ENCODE data around the gene ADAMTS9. TPM values are rescaled to one million over a fixed set of nuclear protein-coding genes. Genes with fewer than 3 reads are reported as not detected.
A peak's percentile ranks its signal among the peaks of the same experiment; 100 is the strongest.

Gene ADAMTS9
- total RNA-seq, 2 donors from 2014 or later: 30.0 to 31.0 TPM

DNA sequence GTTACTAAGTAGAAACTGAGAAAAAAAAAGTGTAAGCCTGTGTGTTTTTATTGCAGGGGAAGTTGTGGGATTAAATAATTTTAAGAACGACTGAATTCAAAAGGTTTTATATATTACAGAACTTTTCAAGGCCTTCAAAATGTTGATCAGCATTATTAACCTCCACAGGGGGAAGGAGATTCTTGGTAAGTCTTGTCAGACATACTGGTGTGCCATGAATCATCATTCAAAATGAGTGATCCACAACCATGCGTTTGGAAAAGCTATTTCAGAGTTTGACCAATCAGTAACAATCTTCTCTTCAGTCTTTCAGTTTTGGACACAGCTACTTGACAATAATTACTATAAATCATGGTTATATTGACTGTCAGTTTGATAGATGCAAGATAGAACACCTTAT, 70.2 kb downstream of the ADAMTS9 start:
- no peak for DNase-seq (ENCODE audit: low spot score)
- no peaks in the 10 kb centered on the region for H3K27me3 ChIP-seq (replicated peaks; ENCODE audit: insufficient read depth)
- H3K27ac ChIP-seq: no peak overlapping the region
- intact Hi-C loops (cut with DNase I): no loop called here
- H3K9me3 ChIP-seq: no peaks in the 10 kb centered on the region
- no peaks in the 10 kb centered on the region for H3K36me3 ChIP-seq
- H3K4me3 ChIP-seq: no peak overlapping the region
- no peaks in the 10 kb centered on the region for H3K4me1 ChIP-seq (replicated peaks)
- TF ChIP-seq, protein P1, sequence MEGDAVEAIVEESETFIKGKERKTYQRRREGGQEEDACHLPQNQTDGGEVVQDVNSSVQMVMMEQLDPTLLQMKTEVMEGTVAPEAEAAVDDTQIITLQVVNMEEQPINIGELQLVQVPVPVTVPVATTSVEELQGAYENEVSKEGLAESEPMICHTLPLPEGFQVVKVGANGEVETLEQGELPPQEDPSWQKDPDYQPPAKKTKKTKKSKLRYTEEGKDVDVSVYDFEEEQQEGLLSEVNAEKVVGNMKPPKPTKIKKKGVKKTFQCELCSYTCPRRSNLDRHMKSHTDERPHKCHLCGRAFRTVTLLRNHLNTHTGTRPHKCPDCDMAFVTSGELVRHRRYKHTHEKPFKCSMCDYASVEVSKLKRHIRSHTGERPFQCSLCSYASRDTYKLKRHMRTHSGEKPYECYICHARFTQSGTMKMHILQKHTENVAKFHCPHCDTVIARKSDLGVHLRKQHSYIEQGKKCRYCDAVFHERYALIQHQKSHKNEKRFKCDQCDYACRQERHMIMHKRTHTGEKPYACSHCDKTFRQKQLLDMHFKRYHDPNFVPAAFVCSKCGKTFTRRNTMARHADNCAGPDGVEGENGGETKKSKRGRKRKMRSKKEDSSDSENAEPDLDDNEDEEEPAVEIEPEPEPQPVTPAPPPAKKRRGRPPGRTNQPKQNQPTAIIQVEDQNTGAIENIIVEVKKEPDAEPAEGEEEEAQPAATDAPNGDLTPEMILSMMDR (IDR thresholded peaks at IDR 0.05): no peak
- no peak for TF ChIP-seq POLR2AphosphoS5 (IDR thresholded peaks at IDR 0.05)
- 85% methylated on average over 2 of the region's 2 CpGs for WGBS

DNA sequence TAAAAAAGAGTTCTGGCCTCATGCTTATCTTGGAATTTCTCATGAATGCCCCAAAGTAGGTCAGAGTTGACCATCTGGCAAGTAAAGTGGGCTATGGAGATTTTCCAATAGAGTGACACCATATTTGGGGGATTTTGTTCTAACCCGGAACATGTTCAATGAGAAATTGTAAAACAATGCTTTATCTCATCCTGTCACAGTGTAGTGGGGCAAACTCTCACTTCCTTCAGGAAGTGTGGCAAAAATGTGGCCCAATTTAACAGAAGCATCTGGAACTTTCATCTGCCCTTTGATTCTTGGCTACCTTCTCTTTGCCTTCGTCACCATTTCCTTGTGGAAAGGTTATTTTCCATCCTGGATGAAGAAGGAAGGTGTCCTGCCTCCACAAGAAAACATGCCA, 70.8 kb downstream of the ADAMTS9 start:
- H3K4me3 ChIP-seq: no peak overlapping the region
- 78% methylated on average over 2 of the region's 2 CpGs for WGBS
- TF ChIP-seq POLR2A (IDR thresholded peaks at IDR 0.05) (no peak), POLR2AphosphoS5 (IDR thresholded peaks at IDR 0.05) (no peak)
- TF ChIP-seq, protein P1 (IDR thresholded peaks at IDR 0.05): no peak
- H3K27ac ChIP-seq: no peak overlapping the region
- H3K4me1 ChIP-seq (replicated peaks): no peaks in the 10 kb centered on the region
- no peaks in the 10 kb centered on the region for H3K36me3 ChIP-seq
- no peaks in the 10 kb centered on the region for H3K27me3 ChIP-seq (replicated peaks; ENCODE audit: insufficient read depth)
- intact Hi-C loops (cut with DNase I): no loop called here
- no peaks in the 10 kb centered on the region for H3K9me3 ChIP-seq
- DNase-seq (ENCODE audit: low spot score): no peak

GRCh38 chr3:64612916-64613526, 74.8 kb downstream of the ADAMTS9 start:
- H3K4me1 ChIP-seq (replicated peaks): no peaks in the 10 kb centered on the region
- no peaks in the 10 kb centered on the region for H3K36me3 ChIP-seq
- H3K9me3 ChIP-seq: no peaks in the 10 kb centered on the region
- H3K27me3 ChIP-seq (replicated peaks; ENCODE audit: insufficient read depth): no peaks in the 10 kb centered on the region
- H3K4me3 ChIP-seq: no peak overlapping the region
- H3K27ac ChIP-seq: peak overlapping the region; percentile 32 to 67
- no peak for DNase-seq (ENCODE audit: low spot score)
- intact Hi-C loops (cut with DNase I): loop anchor here (5.0 kb wide), 3 partner anchors 54 to 74 kb away; partner anchors contain the start of gene ADAMTS9
- 27% methylated on average over 11 of the region's 11 CpGs for WGBS
- no peak for TF ChIP-seq POLR2AphosphoS5 (IDR thresholded peaks at IDR 0.05)
- TF ChIP-seq, protein P1 (IDR thresholded peaks at IDR 0.05): no peak
- no peak for TF ChIP-seq POLR2A (IDR thresholded peaks at IDR 0.05)

DNA sequence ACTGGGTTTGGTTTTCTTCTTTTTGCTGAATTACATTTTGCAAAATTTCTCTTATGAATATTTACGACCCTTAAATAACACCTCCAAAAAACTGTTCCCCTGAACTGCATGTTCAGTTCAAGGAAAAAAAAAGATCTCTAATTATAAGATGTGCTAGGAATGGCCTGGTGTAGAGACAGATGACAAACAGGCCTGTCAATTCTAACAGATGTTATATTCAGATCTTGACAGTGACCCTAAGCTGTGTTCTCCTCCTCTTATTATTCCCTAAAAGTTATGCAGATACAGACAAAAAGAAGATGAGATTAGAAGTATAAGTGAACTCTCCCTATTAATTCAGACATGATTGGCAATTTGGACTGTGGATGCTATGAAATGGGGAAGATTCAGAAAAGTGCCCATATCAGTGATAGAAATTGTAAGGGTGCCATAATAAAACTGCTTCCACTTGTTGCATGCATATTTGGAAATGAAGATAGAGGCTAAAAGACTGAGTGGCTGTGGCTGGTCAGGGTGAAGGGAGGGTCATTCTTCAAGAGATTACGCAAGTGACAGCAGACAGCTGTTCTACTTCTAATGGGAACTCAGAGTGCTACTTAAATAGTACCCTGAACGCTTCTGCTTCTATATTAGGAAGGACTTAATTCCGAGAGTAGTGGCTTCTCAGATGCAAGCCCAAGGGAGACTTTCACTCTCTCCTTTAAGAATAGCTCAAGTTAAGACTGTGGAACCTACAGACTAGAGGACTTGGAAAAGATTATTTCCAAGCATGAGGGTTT, 75.5 kb downstream of the ADAMTS9 start:
- no peaks in the 10 kb centered on the region for H3K4me1 ChIP-seq (replicated peaks)
- H3K9me3 ChIP-seq: no peaks in the 10 kb centered on the region
- H3K27ac ChIP-seq: peak overlapping the region; percentile 32 to 67
- H3K4me3 ChIP-seq: no peak overlapping the region
- intact Hi-C loops (cut with DNase I): loop anchor here (5.0 kb wide), 3 partner anchors 55 to 75 kb away; partner anchors contain the start of gene ADAMTS9
- TF ChIP-seq POLR2A (IDR thresholded peaks at IDR 0.05) (no peak), POLR2AphosphoS5 (IDR thresholded peaks at IDR 0.05) (peak; percentile 71)
- WGBS: 55% methylated on average over 4 of the region's 4 CpGs
- H3K36me3 ChIP-seq: no peaks in the 10 kb centered on the region
- no peaks in the 10 kb centered on the region for H3K27me3 ChIP-seq (replicated peaks; ENCODE audit: insufficient read depth)
- no peak for DNase-seq (ENCODE audit: low spot score)

GRCh38 chr3:64608741-64609140, 79.1 kb downstream of the ADAMTS9 start:
- intact Hi-C loops (cut with DNase I): no loop called here
- no peak overlapping the region for H3K27ac ChIP-seq
- no peaks in the 10 kb centered on the region for H3K9me3 ChIP-seq
- no peaks in the 10 kb centered on the region for H3K36me3 ChIP-seq
- no peak for DNase-seq (ENCODE audit: low spot score)
- WGBS: 90% methylated on average over 2 of the region's 2 CpGs
- H3K4me3 ChIP-seq: no peak overlapping the region
- H3K4me1 ChIP-seq (replicated peaks): no peaks in the 10 kb centered on the region
- TF ChIP-seq, protein P1 (IDR thresholded peaks at IDR 0.05): no peak
- TF ChIP-seq POLR2AphosphoS5 (IDR thresholded peaks at IDR 0.05) (no peak), POLR2A (IDR thresholded peaks at IDR 0.05) (no peak)
- H3K27me3 ChIP-seq (replicated peaks; ENCODE audit: insufficient read depth): no peaks in the 10 kb centered on the region

Measured in prostate gland (tissue), 2 donors.